ENCODE data around the gene CD247. TPM values are rescaled to one million over a fixed set of nuclear protein-coding genes. Genes with fewer than 3 reads are reported as not detected.

The CD247 gene
- polyA plus RNA-seq, 3 donors: 0.37 to 0.92 (median 0.49) TPM

DNA sequence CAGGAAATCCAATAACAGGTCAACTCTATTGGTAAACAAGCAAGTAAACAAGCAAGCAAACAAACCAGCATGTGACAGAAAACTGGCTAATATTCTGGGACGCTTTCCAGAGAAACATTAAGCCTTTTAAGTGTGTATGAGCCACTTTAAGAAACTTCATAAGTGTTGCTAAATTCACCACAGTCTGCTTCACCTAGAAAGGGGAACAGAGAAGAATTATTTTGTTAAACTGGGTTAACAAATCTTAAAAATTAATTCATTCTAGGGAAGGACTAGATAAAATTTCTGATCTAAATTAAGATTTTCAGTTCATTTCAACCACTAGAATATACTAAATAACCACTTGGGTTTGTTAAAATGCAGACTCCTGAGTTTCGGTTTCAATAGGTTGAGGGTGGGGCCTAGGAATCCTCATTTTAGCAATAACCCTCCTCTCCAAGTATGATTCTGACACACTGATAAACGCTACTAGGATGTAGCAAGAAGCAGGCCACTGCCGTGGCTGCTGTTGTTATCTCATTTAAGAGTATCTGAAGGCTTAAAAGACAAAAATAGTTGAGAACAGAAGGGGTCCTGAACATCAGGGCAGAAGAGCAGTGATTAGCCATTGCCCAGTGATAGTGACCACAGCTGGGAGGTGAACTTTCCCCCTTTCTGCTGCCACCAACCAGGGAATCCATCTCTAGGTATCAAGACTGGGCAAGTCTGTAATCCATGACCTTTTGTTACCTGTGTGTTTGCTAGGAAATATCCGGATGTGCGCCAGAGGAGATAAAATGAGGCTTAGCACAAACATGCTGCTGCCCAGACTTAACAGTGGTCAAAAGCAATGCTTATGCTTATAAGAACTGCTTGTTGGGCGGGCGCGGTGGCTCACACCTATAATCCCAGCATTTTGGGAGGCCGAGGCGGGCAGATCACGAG is 24.0 kb upstream of the CD247 start:
- DNase-seq (ENCODE audit: low read depth in 3 of 3, low spot score in 2 of 3): no peak

GRCh38 chr1:167541610-167542009 is 23.3 kb upstream of the CD247 start:
- DNase-seq (ENCODE audit: low read depth in 3 of 3, low spot score in 2 of 3): no peak

DNA sequence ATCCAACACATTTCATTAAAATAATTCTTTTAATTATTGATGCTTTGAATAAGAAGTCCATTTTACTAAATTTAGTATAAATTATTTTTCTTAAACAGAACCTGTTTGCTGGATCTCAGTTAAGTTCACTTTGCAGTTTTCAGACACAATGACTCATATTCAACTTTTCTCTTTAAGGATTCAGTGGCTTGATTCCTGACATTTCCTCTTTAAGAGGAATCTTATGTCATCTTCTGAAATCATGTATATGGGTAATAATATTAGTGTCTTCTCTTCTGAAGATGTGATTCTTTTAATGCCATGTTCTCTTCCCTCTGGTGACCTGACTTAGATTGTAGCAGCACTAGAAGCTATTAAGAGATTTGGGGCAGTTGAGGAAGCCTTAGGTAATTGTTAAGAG is 22.7 kb upstream of the CD247 start:
- DNase-seq (ENCODE audit: low read depth in 3 of 3, low spot score in 2 of 3): no peak

- no peak for DNase-seq (ENCODE audit: low read depth in 3 of 3, low spot score in 2 of 3)
Measured at GRCh38 chr1:167538657-167539056, 20.3 kb upstream of the CD247 start.

- DNase-seq (ENCODE audit: low read depth in 3 of 3, low spot score in 2 of 3): peak in 2 of 3 donors; percentile 57 to 61
Measured at GRCh38 chr1:167533851-167534300, 15.5 kb upstream of the CD247 start.

- DNase-seq (ENCODE audit: low read depth in 3 of 3, low spot score in 2 of 3): no peak
Measured at GRCh38 chr1:167532964-167533824, 14.9 kb upstream of the CD247 start.

DNA sequence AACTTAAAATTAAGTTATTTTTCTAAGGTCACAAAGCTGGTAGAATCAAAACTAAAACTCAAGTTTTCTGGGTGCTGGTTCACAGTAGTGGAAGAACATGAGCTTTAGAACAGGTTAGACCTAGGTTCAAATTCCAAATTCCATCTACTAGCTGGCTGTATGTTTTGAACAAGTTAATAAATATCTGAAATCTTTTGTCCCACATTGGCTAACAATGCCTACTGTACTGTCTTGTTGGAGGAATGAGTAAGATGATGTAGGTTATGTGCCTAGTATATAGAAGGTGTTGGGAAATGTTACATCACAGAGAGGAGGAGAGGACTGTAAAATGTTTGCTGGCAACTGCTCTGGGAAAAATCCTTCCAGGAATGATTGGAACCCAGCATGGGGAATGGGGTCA is 14.0 kb upstream of the CD247 start:
- DNase-seq (ENCODE audit: low read depth in 3 of 3, low spot score in 2 of 3): no peak

- DNase-seq (ENCODE audit: low read depth in 3 of 3, low spot score in 2 of 3): no peak
Measured at GRCh38 chr1:167529829-167530474, 11.6 kb upstream of the CD247 start.

GRCh38 chr1:167528057-167528728 is 9.9 kb upstream of the CD247 start:
- no peak for DNase-seq (ENCODE audit: low read depth in 3 of 3, low spot score in 2 of 3)

DNA sequence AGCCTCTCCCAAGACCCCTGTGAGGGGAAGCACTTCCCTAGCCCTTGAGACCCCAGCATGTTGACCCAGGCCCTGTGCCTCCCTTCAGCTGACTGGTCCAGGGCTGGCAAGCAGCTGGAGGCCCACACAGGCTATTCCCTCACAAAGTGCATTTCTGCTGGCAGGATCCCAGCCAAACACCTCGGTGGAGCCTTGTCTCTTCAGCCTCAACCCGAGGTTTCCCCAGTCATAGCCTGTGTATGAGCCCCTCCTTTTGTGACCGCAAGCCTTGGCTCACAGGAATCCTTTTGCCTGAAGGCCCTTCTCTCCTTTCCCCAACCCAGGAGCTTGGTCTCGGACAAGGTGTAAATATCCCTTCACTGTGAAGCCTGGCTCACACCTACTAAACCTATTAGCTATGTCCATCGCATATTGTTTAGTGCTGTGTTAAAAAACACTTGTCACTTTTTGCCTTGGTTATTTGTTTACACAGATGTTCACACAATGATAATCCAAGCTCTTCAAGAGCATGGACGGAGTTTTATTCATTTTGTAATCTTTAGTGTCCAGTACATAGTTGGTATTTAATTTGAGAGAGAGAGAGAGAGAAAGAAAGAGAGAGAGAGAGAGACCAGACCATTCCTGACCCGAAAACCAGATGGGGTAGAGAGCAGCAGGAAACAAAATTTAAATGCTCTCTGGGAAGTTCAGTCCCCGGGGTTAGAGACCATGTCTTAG is 8.5 kb upstream of the CD247 start:
- no peak for DNase-seq (ENCODE audit: low read depth in 3 of 3, low spot score in 2 of 3)

- no peak for DNase-seq (ENCODE audit: low read depth in 3 of 3, low spot score in 2 of 3)
Measured at GRCh38 chr1:167524651-167525050, 6.3 kb upstream of the CD247 start.

DNA sequence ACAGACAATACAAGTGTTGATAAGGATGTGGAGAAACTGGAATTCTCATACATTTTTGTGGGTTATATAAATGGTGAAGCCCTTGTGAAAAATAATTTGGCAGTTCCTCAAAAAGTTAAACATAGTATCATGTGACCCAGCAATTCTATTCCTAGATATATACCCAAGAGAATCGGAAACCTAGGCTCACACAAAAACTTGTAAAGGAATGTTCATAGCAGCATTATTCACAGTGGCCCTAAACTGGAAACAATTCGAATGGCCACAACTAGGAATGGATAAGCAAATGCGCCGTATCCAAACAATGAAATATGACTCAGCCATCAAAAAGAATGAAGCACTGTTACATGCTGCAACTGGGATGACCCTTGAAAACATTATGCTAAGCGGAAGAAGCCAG is 3.9 kb upstream of the CD247 start:
- DNase-seq (ENCODE audit: low read depth in 3 of 3, low spot score in 2 of 3): no peak

GRCh38 chr1:167520711-167521206 is 2.4 kb upstream of the CD247 start:
- no peak for DNase-seq (ENCODE audit: low read depth in 3 of 3, low spot score in 2 of 3)

DNA sequence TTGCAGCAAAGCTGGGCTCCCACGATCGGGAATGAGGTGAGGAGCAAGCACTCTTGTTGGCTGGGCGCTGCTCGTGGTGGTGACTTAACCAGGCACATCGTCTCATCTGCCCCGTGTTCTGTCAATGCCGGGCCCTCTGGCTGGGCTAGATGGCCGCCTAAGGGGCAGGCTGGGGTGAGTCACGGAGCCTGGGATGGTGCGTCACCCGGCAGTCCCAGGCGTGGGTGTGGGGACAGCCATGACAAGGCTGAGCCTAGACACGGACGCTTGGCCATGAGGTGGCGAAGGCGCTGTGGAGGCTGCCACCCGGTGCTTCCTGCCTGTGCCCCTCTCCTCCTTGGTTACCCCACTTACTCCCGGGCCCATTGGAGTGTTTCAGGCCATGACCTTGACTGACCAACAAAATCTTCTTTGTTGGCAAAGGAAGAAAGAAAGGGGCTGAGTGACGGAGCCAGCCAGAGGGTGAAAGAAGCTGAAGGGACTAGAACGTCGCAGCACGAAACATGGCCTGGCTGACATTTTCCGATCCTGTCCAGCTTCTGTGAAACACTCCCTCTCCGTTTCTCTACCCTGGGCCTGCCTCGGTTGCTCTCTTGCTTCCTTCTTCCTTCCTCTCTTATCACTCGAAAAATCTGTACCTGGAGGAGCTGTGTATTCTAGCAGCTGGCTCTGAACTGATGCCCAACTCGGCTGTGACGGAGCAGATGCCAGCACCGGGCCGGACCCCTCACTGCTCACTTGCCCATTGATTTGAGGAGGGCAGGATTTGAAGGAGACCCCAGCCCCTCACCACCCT is 596 bp downstream of the CD247 start:
- DNase-seq (ENCODE audit: low read depth in 3 of 3, low spot score in 2 of 3): no peak

DNA sequence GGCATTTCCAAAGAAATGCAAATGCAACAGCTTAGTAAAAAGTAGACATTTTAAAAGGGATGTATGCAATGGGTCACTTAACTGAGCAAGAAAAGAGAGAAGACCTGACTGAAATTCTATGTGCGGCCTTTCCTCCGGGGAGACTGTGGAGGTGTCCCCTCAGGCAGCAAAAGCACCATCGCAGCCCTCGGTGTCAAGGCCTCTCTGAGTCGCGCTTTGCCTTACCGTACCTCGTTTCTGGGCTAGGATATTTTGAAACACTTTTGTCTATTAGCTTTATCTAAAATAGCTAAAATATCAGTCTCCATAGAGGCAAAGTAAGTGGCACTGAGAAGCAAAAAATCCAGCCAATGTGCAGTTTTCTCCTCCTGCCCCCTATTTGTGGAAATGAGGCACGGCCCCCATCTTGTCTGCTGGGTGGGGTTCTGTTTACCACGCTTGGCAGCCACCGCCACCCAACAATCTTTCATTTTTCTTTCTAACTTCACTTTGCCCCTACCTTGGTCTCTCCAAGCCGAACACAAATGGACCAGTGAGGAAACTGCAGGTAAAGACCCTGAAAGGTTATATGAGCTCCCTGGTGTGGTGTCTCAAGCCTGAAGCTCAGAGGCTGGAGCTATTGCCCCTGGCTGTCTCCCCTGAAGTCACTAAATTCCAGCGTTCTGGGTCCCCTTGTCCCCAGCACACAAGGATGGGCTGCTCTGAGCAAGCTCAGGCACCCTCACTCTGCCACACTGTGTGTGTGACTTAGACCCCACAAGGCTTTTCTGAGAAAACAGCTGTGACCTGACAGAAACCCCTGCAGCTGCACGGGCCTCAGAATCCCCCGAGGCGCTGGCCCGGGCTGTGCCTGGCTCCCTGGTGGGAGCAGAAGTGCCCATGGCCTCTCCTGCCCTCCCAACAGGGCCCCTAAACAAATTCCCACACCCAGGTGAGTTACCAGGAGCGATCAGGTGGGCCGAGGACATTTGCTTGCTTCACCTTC is 1.6 kb downstream of the CD247 start:
- no peak for DNase-seq (ENCODE audit: low read depth in 3 of 3, low spot score in 2 of 3)

- DNase-seq (ENCODE audit: low read depth in 3 of 3, low spot score in 2 of 3): no peak
Measured at GRCh38 chr1:167515893-167516321, 2.4 kb downstream of the CD247 start.

GRCh38 chr1:167515461-167515860 is 2.9 kb downstream of the CD247 start:
- DNase-seq (ENCODE audit: low read depth in 3 of 3, low spot score in 2 of 3): no peak

GRCh38 chr1:167514288-167514687 is 4.0 kb downstream of the CD247 start:
- DNase-seq (ENCODE audit: low read depth in 3 of 3, low spot score in 2 of 3): no peak

All from right renal cortex interstitium (tissue), 3 donors.